NCI-H82 treated with DMSO at 0.1 percent for 48 hours (cell line): ENCODE measurements around the gene BEND2.
"Not testable (repeated sequence)": the region's sequence is repeated elsewhere in the genome, so short reads cannot be mapped to it uniquely, and the experiment has no call there.

Experiments used
- DNase-seq: peaks from one replicate; lab custom pipeline; 2025; ENCODE audit not compliant: unreplicated experiment; lab: John Stamatoyannopoulos, UW

BEND2 gene

GRCh38 chrX:18220786-18221185, at the start of gene BEND2:
Gene BEND2, minus strand, starts transcription at chrX:18220886. Its CDS starts 136 bp downstream, at chrX:18220750.
- DNase-seq, result no peak

GRCh38 chrX:18255059-18255458, 34.4 kb upstream of the BEND2 start:
- no peak for DNase-seq

GRCh38 chrX:18252644-18253359, 32.1 kb upstream of the BEND2 start:
- DNase-seq, result no peak

GRCh38 chrX:18229646-18230045, 9.0 kb upstream of the BEND2 start:
- DNase-seq, result not testable (repeated sequence)

- no peak for DNase-seq
Observed at GRCh38 chrX:18228069-18228468, 7.4 kb upstream of the BEND2 start.

- no peak for DNase-seq
Observed at GRCh38 chrX:18227458-18227857, 6.8 kb upstream of the BEND2 start.

- DNase-seq, result no peak
Observed at GRCh38 chrX:18210470-18210869, 10.2 kb downstream of the BEND2 start.

GRCh38 chrX:18206657-18207056, 14.0 kb downstream of the BEND2 start:
- DNase-seq, result no peak

GRCh38 chrX:18203631-18204030, 17.1 kb downstream of the BEND2 start:
- DNase-seq, result no peak

- DNase-seq, result no peak
Observed at GRCh38 chrX:18194688-18195087, 26.0 kb downstream of the BEND2 start.

GRCh38 chrX:18179446-18179845, 41.2 kb downstream of the BEND2 start:
- DNase-seq, result no peak

GRCh38 chrX:18174971-18175370, 45.7 kb downstream of the BEND2 start:
- DNase-seq, result no peak

- no peak for DNase-seq
Observed at GRCh38 chrX:18174209-18174608, 46.5 kb downstream of the BEND2 start.

- no peak for DNase-seq
Observed at GRCh38 chrX:18173494-18174180, 47.0 kb downstream of the BEND2 start.

- DNase-seq, result no peak
Observed at GRCh38 chrX:18172970-18173369, 47.7 kb downstream of the BEND2 start.

GRCh38 chrX:18170910-18171309, 49.8 kb downstream of the BEND2 start:
- no peak for DNase-seq

GRCh38 chrX:18166068-18166467, 54.6 kb downstream of the BEND2 start:
- no peak for DNase-seq

GRCh38 chrX:18160369-18160768, 60.3 kb downstream of the BEND2 start:
- no peak for DNase-seq

- no peak for DNase-seq
Observed at GRCh38 chrX:18158963-18159362, 61.7 kb downstream of the BEND2 start.

- no peak for DNase-seq
Observed at GRCh38 chrX:18151649-18152048, 69.0 kb downstream of the BEND2 start.

GRCh38 chrX:18151157-18151556, 69.5 kb downstream of the BEND2 start:
- no peak for DNase-seq

GRCh38 chrX:18149454-18149853, 71.2 kb downstream of the BEND2 start:
- DNase-seq, result no peak

- DNase-seq, result no peak
Observed at GRCh38 chrX:18146954-18147353, 73.7 kb downstream of the BEND2 start.
